Sigmoid colon (tissue), 3 donors: ENCODE measurements around the gene TBCB.

Source experiments
- POLR2A ChIP-seq, 2 donors: fragments of 450-650 bp; IDR thresholded peaks; one replicate each; pipeline ENCODE4 v1.6.1; 2016; ENCODE audit warnings: antibody characterized with exemption in 2 of 2, mild to moderate bottlenecking in 2 of 2, moderate library complexity in 2 of 2
- TF ChIP-seq, protein P1 (sequence below), 4 experiments: fragments of 450-650 bp in 3 of 4; fragments of 200-600 bp in 1 of 4; IDR thresholded peaks; one replicate each; pipeline ENCODE4 v1.5.1; 2016 to 2019; ENCODE audit warnings: antibody characterized with exemption in 4 of 4, mild to moderate bottlenecking in 3 of 4, moderate library complexity in 2 of 4

GRCh38 chr19:36106991-36107390, 8.3 kb upstream of the TBCB start:
- TF ChIP-seq POLR2A (IDR thresholded peaks at IDR 0.05): no peak
- TF ChIP-seq, protein P1, sequence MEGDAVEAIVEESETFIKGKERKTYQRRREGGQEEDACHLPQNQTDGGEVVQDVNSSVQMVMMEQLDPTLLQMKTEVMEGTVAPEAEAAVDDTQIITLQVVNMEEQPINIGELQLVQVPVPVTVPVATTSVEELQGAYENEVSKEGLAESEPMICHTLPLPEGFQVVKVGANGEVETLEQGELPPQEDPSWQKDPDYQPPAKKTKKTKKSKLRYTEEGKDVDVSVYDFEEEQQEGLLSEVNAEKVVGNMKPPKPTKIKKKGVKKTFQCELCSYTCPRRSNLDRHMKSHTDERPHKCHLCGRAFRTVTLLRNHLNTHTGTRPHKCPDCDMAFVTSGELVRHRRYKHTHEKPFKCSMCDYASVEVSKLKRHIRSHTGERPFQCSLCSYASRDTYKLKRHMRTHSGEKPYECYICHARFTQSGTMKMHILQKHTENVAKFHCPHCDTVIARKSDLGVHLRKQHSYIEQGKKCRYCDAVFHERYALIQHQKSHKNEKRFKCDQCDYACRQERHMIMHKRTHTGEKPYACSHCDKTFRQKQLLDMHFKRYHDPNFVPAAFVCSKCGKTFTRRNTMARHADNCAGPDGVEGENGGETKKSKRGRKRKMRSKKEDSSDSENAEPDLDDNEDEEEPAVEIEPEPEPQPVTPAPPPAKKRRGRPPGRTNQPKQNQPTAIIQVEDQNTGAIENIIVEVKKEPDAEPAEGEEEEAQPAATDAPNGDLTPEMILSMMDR (IDR thresholded peaks at IDR 0.05): no peak
